ENCODE results near the gene OIT3.

DNA sequence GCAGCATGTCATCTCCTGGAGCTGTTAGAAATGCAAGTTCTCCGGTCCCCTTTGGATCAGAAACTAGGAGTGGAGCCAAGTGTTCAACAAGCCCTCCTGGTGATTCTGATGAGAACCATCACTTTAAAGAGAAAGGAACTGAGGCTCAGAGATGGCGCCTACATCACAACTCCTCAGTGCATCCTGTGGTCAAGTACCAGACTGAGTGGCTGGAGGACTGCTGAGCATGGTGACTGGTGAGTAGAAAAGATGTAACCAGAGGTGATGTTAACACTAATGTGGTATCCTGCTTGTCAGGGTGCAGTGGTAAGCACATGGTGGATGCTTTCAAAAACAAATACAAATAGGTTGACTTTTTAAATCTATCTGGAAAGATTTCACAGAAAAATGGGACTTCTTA is 3.5 kb upstream of the OIT3 start:
- TF ChIP-seq, protein P1, sequence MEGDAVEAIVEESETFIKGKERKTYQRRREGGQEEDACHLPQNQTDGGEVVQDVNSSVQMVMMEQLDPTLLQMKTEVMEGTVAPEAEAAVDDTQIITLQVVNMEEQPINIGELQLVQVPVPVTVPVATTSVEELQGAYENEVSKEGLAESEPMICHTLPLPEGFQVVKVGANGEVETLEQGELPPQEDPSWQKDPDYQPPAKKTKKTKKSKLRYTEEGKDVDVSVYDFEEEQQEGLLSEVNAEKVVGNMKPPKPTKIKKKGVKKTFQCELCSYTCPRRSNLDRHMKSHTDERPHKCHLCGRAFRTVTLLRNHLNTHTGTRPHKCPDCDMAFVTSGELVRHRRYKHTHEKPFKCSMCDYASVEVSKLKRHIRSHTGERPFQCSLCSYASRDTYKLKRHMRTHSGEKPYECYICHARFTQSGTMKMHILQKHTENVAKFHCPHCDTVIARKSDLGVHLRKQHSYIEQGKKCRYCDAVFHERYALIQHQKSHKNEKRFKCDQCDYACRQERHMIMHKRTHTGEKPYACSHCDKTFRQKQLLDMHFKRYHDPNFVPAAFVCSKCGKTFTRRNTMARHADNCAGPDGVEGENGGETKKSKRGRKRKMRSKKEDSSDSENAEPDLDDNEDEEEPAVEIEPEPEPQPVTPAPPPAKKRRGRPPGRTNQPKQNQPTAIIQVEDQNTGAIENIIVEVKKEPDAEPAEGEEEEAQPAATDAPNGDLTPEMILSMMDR (IDR thresholded peaks at IDR 0.05; ENCODE audit: insufficient read depth, low read length, poor library complexity, severe bottlenecking): no peak
- TF ChIP-seq EZH2phosphoT487 (conservative IDR thresholded peaks at IDR 0.05; ENCODE audit: low read length): no peak
